ENCODE results near the gene QPCT.

QPCT gene

GRCh38 chr2:37302701-37303252 is 41.7 kb upstream of the QPCT start:
- no peak for DNase-seq (ENCODE audit: low read depth)
- no peak for TF ChIP-seq CTCF (IDR thresholded peaks at IDR 0.05; ENCODE audit: control insufficient read depth, insufficient read depth, low read depth, low read length, missing control alignments)
- H3K4me3 ChIP-seq (ENCODE audit: control insufficient read depth, low read depth, low read length) = no peak overlapping the region

- H3K4me3 ChIP-seq (ENCODE audit: control insufficient read depth, low read depth, low read length) = no peak overlapping the region
- no peak for TF ChIP-seq CTCF (IDR thresholded peaks at IDR 0.05; ENCODE audit: control insufficient read depth, insufficient read depth, low read depth, low read length, missing control alignments)
- DNase-seq (ENCODE audit: low read depth) = no peak
Observed at GRCh38 chr2:37306024-37306423, 38.4 kb upstream of the QPCT start.

- TF ChIP-seq CTCF (IDR thresholded peaks at IDR 0.05; ENCODE audit: control insufficient read depth, insufficient read depth, low read depth, low read length, missing control alignments) = no peak
- no peak overlapping the region for H3K4me3 ChIP-seq (ENCODE audit: control insufficient read depth, low read depth, low read length)
- no peak for DNase-seq (ENCODE audit: low read depth)
Observed at GRCh38 chr2:37307500-37307899, 36.9 kb upstream of the QPCT start.

- TF ChIP-seq CTCF (IDR thresholded peaks at IDR 0.05; ENCODE audit: control insufficient read depth, insufficient read depth, low read depth, low read length, missing control alignments) = no peak
- no peak overlapping the region for H3K4me3 ChIP-seq (ENCODE audit: control insufficient read depth, low read depth, low read length)
- no peak for DNase-seq (ENCODE audit: low read depth)
Observed at GRCh38 chr2:37315364-37315763, 29.1 kb upstream of the QPCT start.

GRCh38 chr2:37316181-37316580 is 28.2 kb upstream of the QPCT start:
- H3K4me3 ChIP-seq (ENCODE audit: control insufficient read depth, low read depth, low read length) = no peak overlapping the region
- DNase-seq (ENCODE audit: low read depth) = no peak
- no peak for TF ChIP-seq CTCF (IDR thresholded peaks at IDR 0.05; ENCODE audit: control insufficient read depth, insufficient read depth, low read depth, low read length, missing control alignments)

- no peak for TF ChIP-seq CTCF (IDR thresholded peaks at IDR 0.05; ENCODE audit: control insufficient read depth, insufficient read depth, low read depth, low read length, missing control alignments)
- DNase-seq (ENCODE audit: low read depth) = no peak
- H3K4me3 ChIP-seq (ENCODE audit: control insufficient read depth, low read depth, low read length) = no peak overlapping the region
Observed at GRCh38 chr2:37317746-37318145, 26.7 kb upstream of the QPCT start.

- DNase-seq (ENCODE audit: low read depth) = no peak
- no peak overlapping the region for H3K4me3 ChIP-seq (ENCODE audit: control insufficient read depth, low read depth, low read length)
- no peak for TF ChIP-seq CTCF (IDR thresholded peaks at IDR 0.05; ENCODE audit: control insufficient read depth, insufficient read depth, low read depth, low read length, missing control alignments)
Observed at GRCh38 chr2:37318401-37318800, 26.0 kb upstream of the QPCT start.

All from AG09309 (cell line).